H1 (cell line): ENCODE data around the gene GSG1L2. TPM values are rescaled to one million over a fixed set of nuclear protein-coding genes. Genes with fewer than 3 reads are reported as not detected.

Source experiments
- CTCF ChIA-PET: fragments of 300-600 bp; sonication (Branson Sonifier 250); formaldehyde crosslinking; loops from one replicate; lab custom pipeline; 2021; ENCODE audit not compliant: partially characterized antibody; lab: Charles Lee
- POLR2A ChIA-PET: fragments of 300-600 bp; sonication (Branson Sonifier 250); formaldehyde crosslinking; loops from one replicate; lab custom pipeline; 2021; ENCODE audit warnings: inconsistent platforms; ENCODE audit not compliant: partially characterized antibody; lab: Charles Lee
- DNase-seq, 2 experiments: peaks; one replicate each; pipeline versions ENCODE4 v3.0.0 to v3.0.0-alpha.2; 2010 to 2022; ENCODE audit warnings: low spot score in 2 of 2, low read depth in 1 of 2, mixed read lengths in 1 of 2
- FAIRE-seq: peaks from 2 replicates; lab custom pipeline; 2011; peaks lifted over from hg19 to GRCh38; lab: Jason Lieb, UNC
- H2AFZ ChIP-seq: 2 replicates; pipeline ENCODE4 v1.8.1; 2012; ENCODE audit warnings: low read length, inconsistent platforms
- H2AK5ac ChIP-seq: 2 replicates; pipeline ENCODE4 v1.6.1; 2013; ENCODE audit warnings: low read depth, low read length
- H2BK120ac ChIP-seq: replicated peaks from 2 replicates; pipeline ENCODE3; 2013; ENCODE audit warnings: low read depth, low read length, inconsistent platforms
- H2BK12ac ChIP-seq: 2 replicates; pipeline ENCODE4 v1.6.1; 2013; ENCODE audit warnings: low read depth, low read length
- H2BK15ac ChIP-seq: 2 replicates; pipeline ENCODE4 v1.6.1; 2013; ENCODE audit warnings: low read length
- H2BK20ac ChIP-seq: 2 replicates; pipeline ENCODE4 v1.6.1; 2013; ENCODE audit warnings: low read length
- H2BK5ac ChIP-seq: 2 replicates; pipeline ENCODE4 v1.6.1; 2013; ENCODE audit warnings: low read depth, low read length
- H3K14ac ChIP-seq: 2 replicates; pipeline ENCODE4 v1.6.1; 2013; ENCODE audit warnings: inconsistent platforms; ENCODE audit not compliant: insufficient read length
- H3K18ac ChIP-seq: 2 replicates; pipeline ENCODE4 v1.6.1; 2013; ENCODE audit warnings: low read length; ENCODE audit errors: extremely low read depth
- H3K23ac ChIP-seq: 2 replicates; pipeline ENCODE4 v1.6.1; 2013; ENCODE audit warnings: inconsistent platforms; ENCODE audit not compliant: insufficient read length
- H3K23me2 ChIP-seq: 2 replicates; pipeline ENCODE4 v1.6.1; 2013; ENCODE audit warnings: low read depth, low read length
- H3K27ac ChIP-seq: 2 replicates; pipeline ENCODE4 v1.6.1; 2011; ENCODE audit warnings: low read depth, low read length, inconsistent platforms
- H3K27me3 ChIP-seq, 4 experiments: replicated peaks in 1 of 4; 1 replicate in 1 of 4; 2 replicates in 3 of 4; pipeline versions ENCODE4 v1.6.1 to v1.8.1; 2011 to 2013; ENCODE audit warnings: low read length in 3 of 4, mild to moderate bottlenecking in 3 of 4, inconsistent platforms in 2 of 4, mixed read lengths in 2 of 4, moderate library complexity in 1 of 4; ENCODE audit not compliant: control insufficient read depth in 3 of 4, insufficient read depth in 3 of 4; ENCODE audit errors: extremely low read depth in 1 of 4
- H3K36me3 ChIP-seq, 4 experiments: 2 replicates each; pipeline versions ENCODE4 v1.6.1 to v1.8.1; 2011 to 2013; ENCODE audit warnings: mild to moderate bottlenecking in 4 of 4, low read length in 3 of 4, moderate library complexity in 2 of 4, control low read depth in 1 of 4, inconsistent platforms in 1 of 4; ENCODE audit not compliant: insufficient read depth in 4 of 4, control insufficient read depth in 2 of 4
- H3K4ac ChIP-seq: replicated peaks from 2 replicates; pipeline ENCODE3; 2013; ENCODE audit warnings: low read length, low read depth, mixed read lengths, inconsistent platforms; ENCODE audit not compliant: insufficient read length
- H3K4me1 ChIP-seq, 4 experiments: replicated peaks in 1 of 4; 1 replicate in 1 of 4; 2 replicates in 3 of 4; pipeline versions ENCODE4 v1.6.1 to v1.8.1; 2011 to 2013; ENCODE audit warnings: low read length in 3 of 4, inconsistent platforms in 2 of 4, mixed read lengths in 1 of 4; ENCODE audit not compliant: insufficient read depth in 4 of 4, control insufficient read depth in 3 of 4
- H3K4me2 ChIP-seq, 2 experiments: 2 replicates each; pipeline versions ENCODE4 v1.6.1 to v1.8.1; 2011 to 2013; ENCODE audit warnings: low read depth in 2 of 2, low read length in 2 of 2, control low read depth in 1 of 2, inconsistent platforms in 1 of 2, mild to moderate bottlenecking in 1 of 2; ENCODE audit not compliant: insufficient read depth in 1 of 2
- H3K4me3 ChIP-seq, 4 experiments: fragments of 200-600, 300-600 bp in 1 of 4; sonication (generic), shearing (Covaris generic), sonication (Bioruptor Twin) in 1 of 4; 2 replicates each; pipeline versions ENCODE4 v1.5.1 to v1.8.1; 2011 to 2016; ENCODE audit warnings: low read length in 4 of 4, low read depth in 3 of 4, control low read depth in 2 of 4, inconsistent platforms in 2 of 4, mild to moderate bottlenecking in 2 of 4, mixed read lengths in 1 of 4, moderate library complexity in 1 of 4; ENCODE audit not compliant: insufficient read depth in 2 of 4; ENCODE audit errors: extremely low read depth in 1 of 4
- H3K56ac ChIP-seq: replicated peaks from 2 replicates; pipeline ENCODE3; 2013; ENCODE audit warnings: low read depth, mild to moderate bottlenecking, mixed read lengths, low read length, inconsistent platforms; ENCODE audit not compliant: insufficient read length
- H3K79me1 ChIP-seq: 2 replicates; pipeline ENCODE4 v1.6.1; 2013; ENCODE audit warnings: low read depth, low read length, control low read depth
- H3K79me2 ChIP-seq, 2 experiments: 2 replicates each; pipeline versions ENCODE4 v1.6.1 to v1.8.1; 2012 to 2013; ENCODE audit warnings: low read length in 2 of 2, mild to moderate bottlenecking in 2 of 2, inconsistent platforms in 1 of 2; ENCODE audit not compliant: insufficient read depth in 2 of 2, control insufficient read depth in 1 of 2
- H3K9ac ChIP-seq, 4 experiments: replicated peaks in 1 of 4; 1 replicate in 1 of 4; 2 replicates in 3 of 4; pipeline versions ENCODE4 v1.6.1 to v1.8.1; 2011 to 2013; ENCODE audit warnings: low read depth in 3 of 4, low read length in 3 of 4, control low read depth in 2 of 4, mild to moderate bottlenecking in 2 of 4, moderate library complexity in 2 of 4, inconsistent platforms in 1 of 4; ENCODE audit errors: extremely low read depth in 1 of 4
- H3K9me3 ChIP-seq, 2 experiments: 2 replicates each; pipeline versions ENCODE4 v1.6.1 to v1.8.1; 2012 to 2013; ENCODE audit warnings: mild to moderate bottlenecking in 2 of 2, moderate library complexity in 2 of 2, control low read depth in 1 of 2, inconsistent platforms in 1 of 2, low read depth in 1 of 2, low read length in 1 of 2, mixed read lengths in 1 of 2; ENCODE audit not compliant: insufficient read depth in 2 of 2
- H4K20me1 ChIP-seq, 2 experiments: replicated peaks in 1 of 2; 2 replicates each; pipeline versions ENCODE3 to v1.8.1; 2011 to 2013; ENCODE audit warnings: inconsistent platforms in 2 of 2, low read length in 2 of 2, mild to moderate bottlenecking in 1 of 2; ENCODE audit not compliant: insufficient read depth in 2 of 2, control insufficient read depth in 1 of 2
- H4K5ac ChIP-seq: 2 replicates; pipeline ENCODE4 v1.6.1; 2013; ENCODE audit warnings: low read length, low read depth, mixed read lengths, inconsistent platforms; ENCODE audit not compliant: insufficient read length
- H4K8ac ChIP-seq: 2 replicates; pipeline ENCODE4 v1.8.0; 2013; ENCODE audit warnings: mild to moderate bottlenecking, moderate library complexity, low read length, inconsistent platforms; ENCODE audit not compliant: insufficient read depth; ENCODE audit errors: extremely low read depth
- H4K91ac ChIP-seq: replicated peaks from 2 replicates; pipeline ENCODE3; 2013; ENCODE audit warnings: low read length, mixed read lengths, inconsistent platforms; ENCODE audit not compliant: insufficient read length
- ASH2L ChIP-seq: fragments of 200-600, 300-600 bp; sonication (generic); IDR thresholded peaks from one replicate; pipeline ENCODE4 v1.7.1; 2017; ENCODE audit warnings: low read length
- BACH1 ChIP-seq: IDR thresholded peaks from 2 replicates; pipeline ENCODE4 v1.6.1; 2012; ENCODE audit warnings: low read length, improper control_type of control experiment
- CTBP2 ChIP-seq: IDR thresholded peaks from 2 replicates; pipeline ENCODE4 v1.7.0; 2011; ENCODE audit warnings: borderline replicate concordance, mild to moderate bottlenecking, moderate library complexity, mixed read lengths, low read length; ENCODE audit not compliant: insufficient read depth, insufficient read length
- FOSL1 ChIP-seq: IDR thresholded peaks from 2 replicates; pipeline ENCODE4 v1.6.1; 2011; ENCODE audit warnings: mild to moderate bottlenecking, low read depth, low read length, moderate library complexity; ENCODE audit not compliant: insufficient read depth
- HDAC2 ChIP-seq, 2 experiments: fragments of 300-600 bp in 1 of 2; sonication (generic) in 1 of 2; IDR thresholded peaks; 2 replicates each; pipeline ENCODE4 v1.6.1; 2011 to 2012; ENCODE audit warnings: low read depth in 2 of 2, low read length in 2 of 2, mild to moderate bottlenecking in 2 of 2, moderate library complexity in 2 of 2, borderline replicate concordance in 1 of 2, inconsistent platforms in 1 of 2
- KDM5A ChIP-seq: fragments of 200-600 bp; IDR thresholded peaks from 2 replicates; pipeline ENCODE4 v1.7.1; 2012; ENCODE audit warnings: mild to moderate bottlenecking, low read length, inconsistent platforms, mixed read lengths
- SP1 ChIP-seq: IDR thresholded peaks from 2 replicates; pipeline ENCODE4 v1.6.1; 2011; ENCODE audit warnings: low read depth, low read length
- SP2 ChIP-seq: IDR thresholded peaks from 2 replicates; pipeline ENCODE4 v1.6.1; 2012; ENCODE audit warnings: mild to moderate bottlenecking, low read length, inconsistent platforms
- SP4 ChIP-seq: IDR thresholded peaks from 2 replicates; pipeline ENCODE4 v1.6.1; 2012; ENCODE audit warnings: low read length, inconsistent platforms
- TAF7 ChIP-seq: optimal IDR thresholded peaks from 2 replicates; pipeline ENCODE3; 2011; ENCODE audit warnings: low read depth, mild to moderate bottlenecking, inconsistent platforms, low read length, moderate library complexity, borderline replicate concordance
- WGBS, 2 experiments: shearing (Covaris generic) in 1 of 2; methylation state at CpG; one replicate each; pipeline versions ENCODE4 v1.1.6 to v1.1.7; 2013 to 2015; ENCODE audit warnings: low lambda C conversion rate in 2 of 2, mixed read lengths in 2 of 2, inconsistent platforms in 1 of 2, low coverage in 1 of 2, missing lambda C conversion rate in 1 of 2; ENCODE audit not compliant: insufficient replicate concordance in 2 of 2, insufficient coverage in 1 of 2, insufficient read length in 1 of 2; ENCODE audit errors: extremely low coverage in 1 of 2, missing lambda C conversion rate in 1 of 2; 5-methylcytosine and 5-hydroxymethylcytosine counted together
- polyA plus RNA-seq, 7 experiments: library from polyadenylated mRNA; depleted of rRNA in 3 of 7; stranded (reverse) in 5 of 7; unstranded in 2 of 7; fragments of >200 nt in 5 of 7; fragments of 200-250 nt in 2 of 7; gene quantifications; 1 replicate in 5 of 7; 2 replicates in 1 of 7; 4 replicates in 1 of 7; pipeline versions ENCODE4 v1.2.1 to v1.2.3, GENCODE V29; 2011 to 2013; ENCODE audit warnings: missing spikeins in 2 of 7, mixed read lengths in 2 of 7
- total RNA-seq: library from RNA; stranded (reverse); fragmentation: NEBNext Ultra II Directional; extraction: Animal tissue kit (Norgen Biotek cat#: 25700); gene quantifications from 2 replicates; pipeline ENCODE4 v1.2.1, GENCODE V29; 2021

Gene GSG1L2
- total and polyA plus RNA-seq, 2 of the 8 experiments (the other 6 are each of a cell fraction or from before 2014, with no cell fraction given): not detected

DNA sequence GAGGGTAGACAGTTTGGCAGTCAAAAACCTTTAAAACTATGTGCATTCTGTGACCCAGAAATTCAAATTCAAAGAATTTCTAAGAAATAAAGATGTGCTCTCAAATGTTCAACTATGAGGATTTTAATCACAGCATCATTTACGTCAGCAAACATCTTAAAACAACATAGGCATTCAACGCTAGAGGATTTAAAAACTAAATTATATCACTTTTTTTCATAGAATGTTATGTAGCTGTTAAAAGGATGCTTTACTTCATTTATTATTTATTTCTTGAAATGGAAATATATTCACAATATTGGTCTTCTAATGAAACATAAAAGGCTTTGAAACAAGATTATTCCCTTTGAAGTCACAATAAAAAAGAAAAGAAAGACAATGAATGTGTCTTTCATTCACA is 7.5 kb upstream of the GSG1L2 start:
- Histone ChIP-seq H3K18ac (no peak overlapping the region), H3K79me2 (no peaks in the 10 kb centered on the region), H3K79me1 (no peaks in the 10 kb centered on the region), H4K8ac (no peak overlapping the region), H3K27ac (no peak overlapping the region), H3K9me3 (no peaks in the 10 kb centered on the region), H2BK5ac (no peak overlapping the region), H3K27me3 (no peaks in the 10 kb centered on the region), H4K5ac (no peak overlapping the region), H3K23ac (no peak overlapping the region), H2BK20ac (no peak overlapping the region), H3K9ac (no peak overlapping the region), H2AK5ac (no peak overlapping the region), H4K91ac (no peak overlapping the region), H3K56ac (no peak overlapping the region), H3K36me3 (no peaks in the 10 kb centered on the region), H2BK12ac (no peak overlapping the region), H3K23me2 (no peaks in the 10 kb centered on the region), H3K14ac (no peak overlapping the region), H3K4ac (no peak overlapping the region), H2AFZ (no peak overlapping the region), H3K4me1 (peaks cover 0 to 2% (median 0%) of the 10 kb centered on the region in 4 experiments; a peak in 1 of 7 replicates), H3K4me3 (no peak overlapping the region), H2BK120ac (no peak overlapping the region), H2BK15ac (no peak overlapping the region), H4K20me1 (no peaks in the 10 kb centered on the region), H3K4me2 (no peak overlapping the region)
- WGBS, 2 experiments: 96% methylated on average over 2 of the region's 2 CpGs; no CpG with 5 or more reads in 1 of the 2 experiments
- ChIA-PET CTCF (interaction anchor here (2.2 kb wide), 1 partner anchor 10 kb away, joined by 7 read pairs; no protein-coding TSS in a partner anchor), POLR2A (no interaction called here)
- TF ChIP-seq HDAC2 (IDR thresholded peaks at IDR 0.05; ENCODE audit: borderline replicate concordance in 1 of 2, low read depth in 2 of 2, low read length in 2 of 2): no peak
- TF ChIP-seq TAF7: no peak
- TF ChIP-seq SP1: no peak
- TF ChIP-seq BACH1: no peak
- no peak for TF ChIP-seq ASH2L
- no peak for TF ChIP-seq SP4
- TF ChIP-seq CTBP2: no peak
- TF ChIP-seq FOSL1: no peak
- TF ChIP-seq KDM5A: no peak
- no peak for TF ChIP-seq SP2
- no peak for DNase-seq
- no peak for FAIRE-seq
